Thyroid gland (tissue), 4 donors: ENCODE data around the gene USP32.

Experiments
- CTCF ChIP-seq, 6 experiments: fragments of 200-600 bp in 3 of 6; fragments of 450-650 bp in 3 of 6; sonication (generic) in 3 of 6; IDR thresholded peaks; one replicate each; pipeline ENCODE4 v1.5.1; 2016 to 2019; ENCODE audit warnings: antibody characterized with exemption in 6 of 6, mild to moderate bottlenecking in 2 of 6, inconsistent platforms in 1 of 6, moderate library complexity in 1 of 6
- POLR2A ChIP-seq, 2 donors: fragments of 450-650 bp; IDR thresholded peaks; one replicate each; pipeline ENCODE4 v1.6.1; 2017; ENCODE audit warnings: antibody characterized with exemption in 2 of 2, mild to moderate bottlenecking in 2 of 2, moderate library complexity in 1 of 2

- no peak for TF ChIP-seq CTCF (IDR thresholded peaks at IDR 0.05)
- no peak for TF ChIP-seq POLR2A (IDR thresholded peaks at IDR 0.05)
Measured at GRCh38 chr17:60167065-60167741, 224.7 kb downstream of the USP32 start.
